H1 (cell line): ENCODE results near the gene ANP32B. TPM values are rescaled to one million over a fixed set of nuclear protein-coding genes. Genes with fewer than 3 reads are reported as not detected.

Source experiments
- polyA plus RNA-seq, 7 experiments: library from polyadenylated mRNA; depleted of rRNA in 3 of 7; stranded (reverse) in 5 of 7; unstranded in 2 of 7; fragments of >200 nt in 5 of 7; fragments of 200-250 nt in 2 of 7; gene quantifications; 1 replicate in 5 of 7; 2 replicates in 1 of 7; 4 replicates in 1 of 7; pipeline versions ENCODE4 v1.2.1 to v1.2.3, GENCODE V29; 2011 to 2013; ENCODE audit warnings: missing spikeins in 2 of 7, mixed read lengths in 2 of 7
- small RNA-seq: library from polyadenylated mRNA; stranded (forward); fragments of <200 nt; extraction: miRNeasy Mini kit (QIAGEN cat#:217004); gene quantifications from one replicate; pipeline ENCODE3, GENCODE V24; 2013; ENCODE audit not compliant: insufficient read depth
- total RNA-seq: library from RNA; stranded (reverse); fragmentation: NEBNext Ultra II Directional; extraction: Animal tissue kit (Norgen Biotek cat#: 25700); gene quantifications from 2 replicates; pipeline ENCODE4 v1.2.1, GENCODE V29; 2021

Gene ANP32B
- total and polyA plus RNA-seq, 2 of the 8 experiments (the other 6 are each of a cell fraction or from before 2014, with no cell fraction given), result 7.6 to 88.1 TPM

Small RNAs within 50 kb of the gene (small RNA-seq; reads per million reads assigned to genes)
- not detected for gene RNU6-918P

Other genes with a start within 250 kb of the ANP32B start
- not detected in 2 replicates for gene FOXE1, start 130.1 kb upstream of the ANP32B start, total RNA-seq
- 0.03 TPM in 2 replicates for gene FOXE1, start 130.1 kb upstream of the ANP32B start, polyA plus RNA-seq (2011; rRNA removed)
- gene TRMO, start 60.8 kb upstream of the ANP32B start, total RNA-seq, result 4.7 and 5.6 TPM in 2 replicates
- 3.2 and 4.6 TPM in 2 replicates for gene TRMO, start 60.8 kb upstream of the ANP32B start, polyA plus RNA-seq (2011; rRNA removed)
- not detected in 2 replicates for gene HEMGN, start 45.2 kb upstream of the ANP32B start, total RNA-seq
- gene HEMGN, start 45.2 kb upstream of the ANP32B start, polyA plus RNA-seq (2011; rRNA removed), result not detected in 2 replicates
- gene NANS, start 73.4 kb downstream of the ANP32B start, total RNA-seq, result 64.0 and 67.3 TPM in 2 replicates
- 56.5 and 63.7 TPM in 2 replicates for gene NANS, start 73.4 kb downstream of the ANP32B start, polyA plus RNA-seq (2011; rRNA removed)
- gene TRIM14, start 135.9 kb downstream of the ANP32B start, total RNA-seq, result 18.7 and 19.4 TPM in 2 replicates
- gene TRIM14, start 135.9 kb downstream of the ANP32B start, polyA plus RNA-seq (2011; rRNA removed), result 9.2 and 13.0 TPM in 2 replicates
- 26.2 and 27.9 TPM in 2 replicates for gene CORO2A, start 209.3 kb downstream of the ANP32B start, total RNA-seq
- 13.7 and 15.3 TPM in 2 replicates for gene CORO2A, start 209.3 kb downstream of the ANP32B start, polyA plus RNA-seq (2011; rRNA removed)